Body of pancreas (tissue), 4 donors: ENCODE results near the gene ASB8. TPM values are rescaled to one million over a fixed set of nuclear protein-coding genes. Genes with fewer than 3 reads are reported as not detected.
A peak's percentile ranks its signal among the peaks of the same experiment; 100 is the strongest.

Experiments used
- ATAC-seq: fragments of 150-250 bp; one replicate; pipeline ENCODE4 v1.9.1; 2016
- DNase-seq, 4 donors: peaks; one replicate each; pipeline ENCODE4 v3.0.0-alpha.2; 2019
- H3K27ac ChIP-seq, 4 donors: fragments of 200-600 bp; sonication (generic); 1 replicate in 3 of 4; 2 replicates in 1 of 4; pipeline versions ENCODE4 v1.5.1 to v1.6.1; 2016 to 2019; ENCODE audit warnings: mild to moderate bottlenecking in 1 of 4, mixed read lengths in 1 of 4, moderate library complexity in 1 of 4
- H3K27me3 ChIP-seq, 2 donors: fragments of 200-600 bp; sonication (generic); one replicate each; pipeline ENCODE4 v1.6.0; 2016; ENCODE audit warnings: mild to moderate bottlenecking in 1 of 2
- H3K36me3 ChIP-seq, 2 donors: fragments of 200-600 bp; sonication (generic); replicated peaks in 1 of 2; 2 replicates each; pipeline ENCODE4 v1.5.1; 2016; ENCODE audit warnings: low read depth in 2 of 2; ENCODE audit not compliant: insufficient read depth in 1 of 2
- H3K4me1 ChIP-seq: fragments of 200-600 bp; sonication (generic); one replicate; pipeline ENCODE4 v1.6.0; 2016
- H3K4me3 ChIP-seq, 2 donors: fragments of 200-600 bp; sonication (generic); 1 replicate in 1 of 2; 2 replicates in 1 of 2; pipeline ENCODE4 v1.5.1; 2016 to 2019
- H3K9me3 ChIP-seq, 3 donors: fragments of 200-600 bp; sonication (generic); 1 replicate in 2 of 3; 2 replicates in 1 of 3; pipeline ENCODE4 v1.5.1; 2016
- CTCF ChIP-seq, 7 experiments: fragments of 450-650 bp in 4 of 7; fragments of 200-600 bp in 3 of 7; sonication (generic) in 3 of 7; IDR thresholded peaks; one replicate each; pipeline ENCODE4 v1.5.1; 2016 to 2019; ENCODE audit warnings: antibody characterized with exemption in 7 of 7
- POLR2A ChIP-seq, 3 donors: fragments of 450-650 bp; IDR thresholded peaks; one replicate each; pipeline ENCODE4 v1.6.1; 2016; ENCODE audit warnings: antibody characterized with exemption in 3 of 3, mild to moderate bottlenecking in 2 of 3
- WGBS, 2 donors: methylation state at CpG; one replicate each; pipeline ENCODE4 v1.1.5; 2017; 5-methylcytosine and 5-hydroxymethylcytosine counted together
- intact Hi-C: fragments of 100-400 bp; cut with DNase I; formaldehyde crosslinking; loops from one replicate; pipeline ENCODE4 v1.15.1; 2023
- total RNA-seq, 2 donors: library from RNA; depleted of rRNA; stranded (reverse); fragments of >200 nt; gene quantifications; one replicate each; pipeline ENCODE4 v1.1.0, GENCODE V29; 2016

ASB8 gene
- total RNA-seq, 2 donors from 2014 or later: 27.2 to 33.0 TPM

- no peak overlapping the region for H3K4me3 ChIP-seq
- H3K27ac ChIP-seq: no peak overlapping the region
- peaks cover 0 to 35% (median 0%) of the 10 kb centered on the region in 3 donors for H3K9me3 ChIP-seq
- H3K36me3 ChIP-seq: no peaks in the 10 kb centered on the region
- WGBS, 2 donors: 94 to 97% methylated on average over 3 of the region's 3 CpGs
- TF ChIP-seq POLR2A (IDR thresholded peaks at IDR 0.05) (no peak), CTCF (IDR thresholded peaks at IDR 0.05) (no peak)
- intact Hi-C loops: no loop called here
- H3K4me1 ChIP-seq: peaks cover 20% of the 10 kb centered on the region
- H3K27me3 ChIP-seq: no peaks in the 10 kb centered on the region
- DNase-seq: no peak
- no peak for ATAC-seq
Observed at GRCh38 chr12:48201091-48201490, 43.8 kb upstream of the ASB8 start.

GRCh38 chr12:48199774-48200221, 42.5 kb upstream of the ASB8 start:
- peak overlapping the region in 1 of 4 donors; percentile 97 for H3K27ac ChIP-seq
- no peak for DNase-seq
- H3K4me3 ChIP-seq: no peak overlapping the region
- peaks cover 0 to 35% (median 0%) of the 10 kb centered on the region in 3 donors for H3K9me3 ChIP-seq
- H3K36me3 ChIP-seq: no peaks in the 10 kb centered on the region
- no peak for ATAC-seq
- H3K27me3 ChIP-seq: no peaks in the 10 kb centered on the region
- H3K4me1 ChIP-seq: peaks cover 20% of the 10 kb centered on the region
- intact Hi-C loops: no loop called here
- no peak for TF ChIP-seq CTCF (IDR thresholded peaks at IDR 0.05)
- no peak for TF ChIP-seq POLR2A (IDR thresholded peaks at IDR 0.05)
- WGBS, 2 donors: 59 to 68% methylated on average over 3 of the region's 3 CpGs

GRCh38 chr12:48198985-48199384, 41.7 kb upstream of the ASB8 start:
- H3K27me3 ChIP-seq: no peaks in the 10 kb centered on the region
- no peak for DNase-seq
- 61 to 75% methylated on average over 10 of the region's 10 CpGs for WGBS, 2 donors
- no peak for TF ChIP-seq POLR2A (IDR thresholded peaks at IDR 0.05)
- H3K4me3 ChIP-seq: peak overlapping the region in 1 of 2 donors; percentile 36
- H3K27ac ChIP-seq: peak overlapping the region in 3 of 4 donors; percentile 91 to 97 (median 97)
- H3K4me1 ChIP-seq: peaks cover 20% of the 10 kb centered on the region
- no peak for ATAC-seq
- peaks cover 0 to 27% (median 0%) of the 10 kb centered on the region in 3 donors for H3K9me3 ChIP-seq
- H3K36me3 ChIP-seq: no peaks in the 10 kb centered on the region
- intact Hi-C loops: no loop called here

GRCh38 chr12:48198672-48198971, 41.3 kb upstream of the ASB8 start:
- intact Hi-C loops: no loop called here
- Histone ChIP-seq H3K4me1 (peaks cover 20% of the 10 kb centered on the region), H3K4me3 (peak overlapping the region; percentile 36 to 60), H3K36me3 (no peaks in the 10 kb centered on the region), H3K27ac (peak overlapping the region; percentile 86 to 97 (median 94)), H3K9me3 (peaks cover 0 to 23% (median 0%) of the 10 kb centered on the region in 3 donors), H3K27me3 (no peaks in the 10 kb centered on the region)
- 7 to 22% methylated on average over 26 of the region's 26 CpGs for WGBS, 2 donors
- no peak for TF ChIP-seq POLR2A (IDR thresholded peaks at IDR 0.05)
- ATAC-seq: peak; percentile 10
- peak; percentile 32 to 45 (median 37) for DNase-seq

GRCh38 chr12:48197971-48198671, 40.8 kb upstream of the ASB8 start:
- no peaks in the 10 kb centered on the region for H3K36me3 ChIP-seq
- ATAC-seq (peak; percentile 99), DNase-seq (peak; percentile 95 to 98 (median 98))
- intact Hi-C loops: no loop called here
- peak overlapping the region; percentile 86 to 97 (median 94) for H3K27ac ChIP-seq
- H3K27me3 ChIP-seq: no peaks in the 10 kb centered on the region
- H3K4me1 ChIP-seq: peaks cover 20% of the 10 kb centered on the region
- TF ChIP-seq CTCF (IDR thresholded peaks at IDR 0.05) (peak in 1 of 7 experiments; percentile 21), POLR2A (IDR thresholded peaks at IDR 0.05) (peak; percentile 94 to 98 (median 98))
- WGBS, 2 donors: 0 to 1% methylated on average over 18 to 39 of the region's 39 CpGs
- peaks cover 0 to 20% (median 0%) of the 10 kb centered on the region in 3 donors for H3K9me3 ChIP-seq
- H3K4me3 ChIP-seq: peak overlapping the region; percentile 36 to 60
